ENCODE measurements around the gene BPIFB1. TPM values are rescaled to one million over a fixed set of nuclear protein-coding genes. Genes with fewer than 3 reads are reported as not detected.

Gene BPIFB1
- total RNA-seq, 1 experiment from 2014 or later, result not detected

- no peaks in the 10 kb centered on the region for H3K27me3 Mint-ChIP-seq (ENCODE audit: low read depth)
- ChIA-PET CTCF (no interaction called here), POLR2A (no interaction called here)
- H3K9me3 Mint-ChIP-seq, result no peaks in the 10 kb centered on the region
- H3K4me1 Mint-ChIP-seq, result 0 out of 2 replicates have a peak, but pooled peaks cover 3% of the 10 kb centered on the region
- DNase-seq (ENCODE audit: low spot score) (no peak), ATAC-seq (no peak)
- no peak overlapping the region for H3K4me3 Mint-ChIP-seq
- H3K36me3 Mint-ChIP-seq, result no peaks in the 10 kb centered on the region
- no peak overlapping the region for H3K27ac Mint-ChIP-seq
- no peak for TF ChIP-seq CDX4 (CRISPR knock-in tag; IDR thresholded peaks at IDR 0.05; ENCODE audit: borderline replicate concordance)
- TF ChIP-seq NFE2L1 (CRISPR knock-in tag; IDR thresholded peaks at IDR 0.05), result no peak
Measured at GRCh38 chr20:33325350-33325749, 42.3 kb downstream of the BPIFB1 start.

GRCh38 chr20:33328157-33329137, 45.4 kb downstream of the BPIFB1 start:
- Mint-ChIP-seq H3K4me1 (0 out of 2 replicates have a peak, but pooled peaks cover 3% of the 10 kb centered on the region), H3K4me3 (no peak overlapping the region), H3K36me3 (no peaks in the 10 kb centered on the region), H3K27ac (no peak overlapping the region), H3K27me3 (ENCODE audit: low read depth) (no peaks in the 10 kb centered on the region), H3K9me3 (no peaks in the 10 kb centered on the region)
- CTCF ChIA-PET, result interaction anchor here (0.6 to 0.7 kb wide), 2 partner anchors 37 to 66 kb away, joined by 3 read pairs; no protein-coding TSS in a partner anchor
- no peak for DNase-seq (ENCODE audit: low spot score)
- POLR2A ChIA-PET, result interaction anchor here (0.7 kb wide), 1 partner anchor 20 kb away, joined by 3 read pairs; no protein-coding TSS in a partner anchor
- TF ChIP-seq ZNF281 (CRISPR knock-in tag; IDR thresholded peaks at IDR 0.05), result no peak
- no peak for TF ChIP-seq STAT6 (CRISPR knock-in tag; conservative IDR thresholded peaks at IDR 0.05; ENCODE audit: low read depth)
- no peak for TF ChIP-seq ATF1 (CRISPR knock-in tag; IDR thresholded peaks at IDR 0.05)
- no peak for TF ChIP-seq AR (CRISPR knock-in tag; IDR thresholded peaks at IDR 0.05)
- no peak for TF ChIP-seq ELF4 (CRISPR knock-in tag; IDR thresholded peaks at IDR 0.05; ENCODE audit: low read depth)
- TF ChIP-seq EMX1 (CRISPR knock-in tag; IDR thresholded peaks at IDR 0.05), result no peak
- no peak for TF ChIP-seq NR2C2 (CRISPR knock-in tag; IDR thresholded peaks at IDR 0.05)
- no peak for TF ChIP-seq ARID4B (CRISPR knock-in tag; IDR thresholded peaks at IDR 0.05; ENCODE audit: borderline replicate concordance)
- no peak for TF ChIP-seq GRHL2 (CRISPR knock-in tag; IDR thresholded peaks at IDR 0.05; ENCODE audit: insufficient replicate concordance, severe bottlenecking)
- TF ChIP-seq E2F1 (CRISPR knock-in tag; IDR thresholded peaks at IDR 0.05), result no peak
- TF ChIP-seq USF2 (CRISPR knock-in tag; IDR thresholded peaks at IDR 0.05), result no peak
- TF ChIP-seq ZNF138 (CRISPR knock-in tag; conservative IDR thresholded peaks at IDR 0.05), result no peak
- no peak for ATAC-seq
